Mononuclear cell (primary cell): ENCODE measurements around the gene GAREM1. TPM values are rescaled to one million over a fixed set of nuclear protein-coding genes. Genes with fewer than 3 reads are reported as not detected.
"Not testable (repeated sequence)": the region's sequence is repeated elsewhere in the genome, so short reads cannot be mapped to it uniquely, and the experiment has no call there.

Source experiments
- H3K27me3 ChIP-seq: 2 replicates; pipeline ENCODE4 v1.6.0; 2011; ENCODE audit warnings: low read length, control low read depth; ENCODE audit not compliant: insufficient read depth
- H3K4me1 ChIP-seq: 2 replicates; pipeline ENCODE4 v1.5.1; 2011; ENCODE audit warnings: mild to moderate bottlenecking, low read length, control low read depth; ENCODE audit not compliant: insufficient read depth
- H3K4me3 ChIP-seq: 2 replicates; pipeline ENCODE4 v1.5.1; 2011; ENCODE audit warnings: mild to moderate bottlenecking, low read length, moderate library complexity
- H3K9me3 ChIP-seq: 2 replicates; pipeline ENCODE4 v1.5.1; 2011; ENCODE audit warnings: low read depth, mild to moderate bottlenecking, control low read depth, low read length
- total RNA-seq: library from RNA; depleted of rRNA; stranded (reverse); fragments of >200 nt; gene quantifications from one replicate; pipeline ENCODE4 v1.2.3, GENCODE V29; 2012

GAREM1 gene
- under 0.01 TPM for total RNA-seq

DNA sequence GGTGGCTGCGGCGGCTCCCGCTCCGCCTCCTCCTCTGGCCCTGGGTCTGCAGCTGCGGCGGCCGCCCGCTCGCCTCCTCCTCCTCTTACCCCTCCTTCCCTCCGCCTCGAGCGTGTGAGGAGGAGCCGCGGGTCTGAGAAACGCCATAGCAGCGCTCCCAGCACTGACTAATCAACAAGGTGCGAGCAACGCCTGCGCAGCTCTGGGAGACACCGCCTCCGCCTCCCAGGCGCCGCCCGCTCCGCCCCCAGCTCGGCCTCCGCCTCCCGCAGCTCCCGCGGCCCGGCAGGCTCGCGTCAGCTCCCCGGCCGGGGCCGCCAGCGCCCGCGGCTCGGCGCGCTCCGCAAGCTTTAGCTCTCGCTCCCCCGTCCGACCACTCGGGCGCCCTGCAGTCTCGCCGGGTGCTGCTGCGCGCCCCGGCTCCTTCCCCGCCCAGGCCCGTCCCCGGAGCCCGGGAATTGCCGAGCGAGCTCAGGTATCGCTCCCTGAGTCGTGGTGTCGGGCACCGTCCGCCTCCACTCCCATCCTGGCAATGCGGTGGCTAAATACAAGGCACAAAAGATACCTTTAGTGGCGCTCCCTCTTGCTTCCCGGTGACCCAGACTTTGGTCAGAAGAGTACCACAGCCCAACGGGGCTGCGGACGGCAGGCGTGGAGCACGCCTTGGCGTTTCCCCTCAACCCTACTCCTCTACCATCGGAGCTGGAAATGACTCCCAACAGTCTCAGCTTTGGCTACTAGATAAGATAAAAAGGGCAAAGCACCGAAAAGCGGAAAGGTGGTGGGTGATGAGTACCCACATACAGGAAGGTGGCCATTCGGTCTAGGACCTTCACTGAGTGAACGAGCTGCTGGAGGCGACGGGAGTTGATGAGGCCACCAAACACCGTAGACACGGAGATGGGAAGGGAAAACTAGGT is at the start of gene GAREM1:
GAREM1 (minus strand) TSS at position 169 of the 920 bp plus-strand sequence. CDS start 454 bp downstream, outside the sequence.
- Histone ChIP-seq H3K4me1 (peaks cover 21% of the 10 kb centered on the region), H3K27me3 (peaks cover 65% of the 10 kb centered on the region), H3K4me3 (peak within 1 kb of the TSS; percentile 22), H3K9me3 (no peaks in the 10 kb centered on the region)

DNA sequence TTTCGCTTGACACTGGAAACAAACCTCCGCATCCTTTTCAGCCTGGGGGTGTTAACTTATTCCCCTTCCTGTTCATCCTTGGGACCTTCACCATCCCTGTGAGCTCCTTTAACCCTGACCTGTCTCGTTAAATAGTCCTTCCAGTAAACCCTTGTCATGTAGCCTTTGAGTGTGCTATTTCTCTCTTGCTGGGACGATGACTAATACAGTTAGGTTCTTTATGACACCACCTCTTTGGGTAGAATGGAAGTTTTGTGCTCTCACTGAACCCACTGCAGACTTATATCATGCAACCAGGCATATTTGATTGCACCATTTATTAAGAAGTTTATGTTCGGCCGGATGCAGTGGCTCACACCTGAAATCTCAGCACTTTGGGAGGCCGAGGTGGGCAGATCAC is 40.5 kb upstream of the GAREM1 start:
- H3K4me3 ChIP-seq = no peak overlapping the region
- H3K4me1 ChIP-seq = no peaks in the 10 kb centered on the region
- H3K9me3 ChIP-seq = no peaks in the 10 kb centered on the region
- no peaks in the 10 kb centered on the region for H3K27me3 ChIP-seq

DNA sequence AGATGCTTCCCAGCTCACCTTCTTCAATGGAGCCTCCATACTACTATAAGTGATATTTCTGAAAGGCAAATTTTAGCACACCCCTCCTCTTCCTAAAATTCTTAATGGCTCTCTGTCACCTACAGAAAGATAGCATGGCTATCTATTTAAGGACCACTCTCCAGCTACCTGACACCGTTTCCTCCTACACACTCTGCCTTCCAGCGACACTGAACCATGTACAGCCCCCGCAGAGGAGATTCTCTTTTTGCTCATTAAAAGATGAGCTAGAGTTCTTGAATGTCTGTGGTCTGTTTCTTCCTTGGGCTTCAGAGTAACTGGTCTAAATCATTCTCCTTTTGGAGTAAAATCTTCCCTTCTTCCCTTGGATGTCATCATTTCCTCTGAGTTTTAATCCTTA is 38.4 kb upstream of the GAREM1 start:
- H3K27me3 ChIP-seq = no peaks in the 10 kb centered on the region

DNA sequence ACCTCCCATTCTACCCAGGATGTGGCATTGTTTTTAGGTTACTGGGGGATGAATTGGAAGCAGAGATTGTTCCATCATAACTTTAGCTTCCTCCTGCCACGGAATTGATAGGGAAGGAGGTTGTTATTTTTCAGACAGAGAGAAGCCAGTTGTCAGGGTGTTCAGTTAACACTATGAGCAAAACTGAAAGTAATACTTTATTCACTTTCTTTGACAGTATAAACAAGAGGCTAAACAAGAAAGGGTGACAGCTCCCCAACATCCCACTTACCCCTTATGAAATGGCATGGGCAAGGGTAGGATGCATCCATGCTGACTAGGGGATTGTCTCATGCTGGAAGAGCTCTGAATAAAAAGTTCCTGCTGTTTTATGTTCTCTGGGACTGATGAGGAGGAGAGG is 36.4 kb upstream of the GAREM1 start:
- Histone ChIP-seq H3K4me3 (no peak overlapping the region), H3K27me3 (no peaks in the 10 kb centered on the region), H3K9me3 (no peaks in the 10 kb centered on the region), H3K4me1 (no peaks in the 10 kb centered on the region)

More for the DNA sequence above, 38.4 kb upstream of the GAREM1 start:
- Histone ChIP-seq H3K4me1 (no peaks in the 10 kb centered on the region), H3K4me3 (no peak overlapping the region), H3K9me3 (no peaks in the 10 kb centered on the region)

DNA sequence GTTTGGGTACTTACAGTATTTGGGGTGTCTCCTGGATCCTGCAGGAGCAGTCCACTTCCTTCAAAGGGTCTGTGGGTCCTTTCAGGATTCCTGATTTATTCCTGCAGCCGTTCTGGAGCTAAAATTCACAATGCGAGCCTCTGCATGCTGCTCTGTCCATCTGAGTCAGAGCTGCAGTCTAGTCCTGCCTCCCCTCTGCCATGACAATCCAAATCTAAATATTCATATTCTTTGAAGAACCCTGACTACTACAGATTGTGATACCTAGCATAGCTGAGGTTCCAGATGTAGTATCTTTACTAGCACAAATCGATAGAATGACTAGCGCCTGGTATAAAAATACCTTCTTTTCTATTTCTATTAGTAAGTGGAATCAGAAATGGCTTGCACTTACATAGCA is 31.3 kb upstream of the GAREM1 start:
- Histone ChIP-seq H3K4me1 (no peaks in the 10 kb centered on the region), H3K4me3 (no peak overlapping the region), H3K27me3 (no peaks in the 10 kb centered on the region), H3K9me3 (no peaks in the 10 kb centered on the region)

DNA sequence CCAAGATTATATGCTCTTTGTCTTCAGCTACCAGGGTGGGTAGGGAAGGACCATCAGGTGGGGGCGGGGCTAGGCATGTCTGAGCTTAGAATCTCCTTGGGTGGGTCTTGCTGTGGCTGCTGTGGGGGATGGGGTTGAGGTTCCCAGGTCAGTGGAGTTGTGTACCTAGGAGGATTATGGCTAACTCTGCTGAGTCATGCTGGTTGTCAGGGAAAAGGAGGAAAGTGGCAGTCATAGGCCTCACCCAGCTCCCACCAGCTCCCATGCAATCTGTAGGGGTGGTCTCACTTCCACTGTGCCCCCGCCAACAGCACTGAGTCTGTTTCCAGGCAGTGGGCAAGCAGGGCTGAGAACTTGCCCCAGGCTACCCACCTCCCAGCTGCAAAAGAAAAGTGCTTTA is 30.6 kb upstream of the GAREM1 start:
- not testable (repeated sequence) for H3K4me3 ChIP-seq, H3K27me3 ChIP-seq, H3K4me1 ChIP-seq, H3K9me3 ChIP-seq

DNA sequence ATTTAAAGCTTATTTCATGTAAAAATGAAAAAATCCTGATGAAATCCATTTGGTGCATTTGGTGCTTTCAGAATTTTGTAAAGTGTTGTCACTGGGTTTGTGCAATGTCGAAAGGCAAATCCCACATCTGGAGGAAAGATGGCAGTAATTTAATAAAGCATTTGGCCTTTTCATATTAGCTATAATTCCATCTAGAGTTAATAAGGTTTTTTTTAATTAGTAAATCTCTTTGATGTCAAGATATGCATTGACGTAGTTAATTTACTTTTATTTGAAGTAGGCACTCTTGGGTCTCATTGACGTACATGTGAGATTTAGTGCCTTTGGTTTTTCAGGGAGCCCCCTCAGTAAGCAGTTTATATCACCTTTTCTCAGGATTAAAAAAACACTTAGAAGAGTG is 12.3 kb upstream of the GAREM1 start:
- H3K9me3 ChIP-seq = no peaks in the 10 kb centered on the region
- no peaks in the 10 kb centered on the region for H3K4me1 ChIP-seq
- H3K4me3 ChIP-seq = no peak overlapping the region
- H3K27me3 ChIP-seq = peaks cover 7% of the 10 kb centered on the region

DNA sequence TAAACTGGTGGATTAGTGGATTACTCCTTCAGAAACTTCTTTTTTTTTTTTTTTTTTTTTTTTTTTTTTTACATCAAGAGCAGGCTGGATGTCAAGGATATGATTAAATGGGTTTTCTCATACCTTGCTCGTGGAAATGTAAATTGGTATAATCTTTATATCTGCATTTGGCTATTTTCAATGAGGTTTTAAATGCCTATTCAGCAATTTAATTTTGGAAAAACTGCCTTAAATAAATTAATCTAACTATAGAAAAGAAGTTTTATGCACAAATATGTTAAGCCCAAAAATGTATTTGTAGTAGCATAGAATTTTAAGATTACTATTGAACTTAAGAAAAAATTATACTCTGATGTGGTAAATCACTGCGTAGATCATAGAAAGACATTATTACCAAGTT is 11.4 kb upstream of the GAREM1 start:
- no peak overlapping the region for H3K4me3 ChIP-seq
- no peaks in the 10 kb centered on the region for H3K9me3 ChIP-seq

DNA sequence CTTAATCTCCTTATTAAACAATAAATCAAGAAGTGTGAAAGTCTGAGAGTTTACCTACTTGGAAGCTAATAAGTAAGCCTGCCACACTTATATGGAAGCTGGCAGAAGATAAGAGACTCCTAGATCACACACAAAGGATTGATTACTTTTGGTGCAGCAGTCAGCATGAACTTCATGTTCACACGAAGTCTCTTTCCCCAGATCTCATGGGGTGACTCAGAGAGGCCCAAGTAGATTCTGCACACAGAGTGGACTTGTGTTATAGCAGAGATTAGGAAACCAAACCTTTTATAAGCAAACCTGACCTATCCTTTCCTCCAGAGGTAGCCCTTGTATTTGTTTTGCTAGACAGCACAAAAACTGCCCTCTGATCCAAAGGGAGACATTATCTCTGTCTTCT is 9.9 kb upstream of the GAREM1 start:
- Histone ChIP-seq H3K9me3 (no peaks in the 10 kb centered on the region), H3K4me3 (no peak overlapping the region), H3K4me1 (no peaks in the 10 kb centered on the region), H3K27me3 (peaks cover 7% of the 10 kb centered on the region)

More for the DNA sequence above, 11.4 kb upstream of the GAREM1 start:
- peaks cover 7% of the 10 kb centered on the region for H3K27me3 ChIP-seq
- H3K4me1 ChIP-seq = no peaks in the 10 kb centered on the region

DNA sequence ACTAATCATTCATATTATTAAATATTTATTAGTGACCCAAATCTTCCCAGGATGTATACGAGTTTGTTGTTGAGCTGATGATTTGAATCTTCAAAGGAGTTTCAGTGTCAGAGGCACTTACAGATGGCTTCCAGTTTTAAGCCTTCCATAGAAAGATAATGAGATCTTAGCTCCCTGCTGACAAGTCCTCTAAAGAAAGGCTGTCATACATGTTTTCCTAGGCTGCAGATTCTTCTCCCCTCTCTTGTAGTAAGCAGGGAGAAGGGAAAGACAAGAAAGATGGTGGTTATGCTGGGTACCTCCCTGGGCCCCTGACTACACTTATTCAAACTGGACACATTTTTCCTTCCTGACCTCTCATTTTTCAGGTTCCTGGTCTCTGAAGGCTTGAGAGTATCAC is 8.1 kb upstream of the GAREM1 start:
- no peaks in the 10 kb centered on the region for H3K4me1 ChIP-seq
- no peaks in the 10 kb centered on the region for H3K9me3 ChIP-seq
- no peak overlapping the region for H3K4me3 ChIP-seq
- peaks cover 8% of the 10 kb centered on the region for H3K27me3 ChIP-seq

DNA sequence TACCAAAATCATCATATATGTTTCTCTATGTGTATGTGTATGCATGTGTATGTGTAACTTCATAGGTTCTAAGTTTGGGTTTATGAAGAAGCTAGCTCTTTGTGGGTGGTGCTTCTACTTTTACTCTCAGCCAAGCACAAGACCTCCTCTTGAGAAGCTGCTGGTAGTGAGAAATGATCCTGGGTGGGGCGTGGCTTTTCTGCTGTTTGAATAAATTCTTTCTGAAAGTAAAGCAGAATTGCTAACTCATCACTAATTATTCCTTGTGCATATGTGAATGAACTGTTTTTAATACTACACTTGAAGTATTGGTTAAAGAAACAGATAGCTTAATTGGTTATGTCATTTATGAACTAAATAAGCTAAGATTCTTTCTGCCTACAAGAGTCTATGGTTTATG is 7.6 kb upstream of the GAREM1 start:
- Histone ChIP-seq H3K4me3 (no peak overlapping the region), H3K27me3 (peaks cover 9% of the 10 kb centered on the region), H3K9me3 (no peaks in the 10 kb centered on the region), H3K4me1 (no peaks in the 10 kb centered on the region)

DNA sequence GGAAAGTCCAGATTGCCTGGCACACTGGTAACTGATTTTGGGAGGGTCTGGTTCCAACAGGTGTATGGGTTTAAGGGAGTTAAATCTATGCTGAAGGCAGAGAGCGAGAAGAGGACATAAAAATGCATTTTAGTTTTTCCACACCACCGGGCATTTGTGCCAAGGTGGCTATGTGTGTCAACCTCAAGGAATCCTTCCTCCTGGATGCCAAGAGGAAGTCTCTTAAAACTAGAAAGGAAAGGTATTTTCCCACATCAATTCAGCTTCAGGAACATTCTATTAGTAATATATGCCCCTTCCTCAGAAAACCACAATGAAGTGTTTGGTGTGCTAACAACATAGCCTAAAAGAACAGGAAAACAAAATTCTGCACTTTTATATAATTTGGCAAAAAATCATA is 5.4 kb upstream of the GAREM1 start:
- H3K4me1 ChIP-seq = peaks cover 6% of the 10 kb centered on the region
- peaks cover 31% of the 10 kb centered on the region for H3K27me3 ChIP-seq
- no peaks in the 10 kb centered on the region for H3K9me3 ChIP-seq
- no peak overlapping the region for H3K4me3 ChIP-seq

DNA sequence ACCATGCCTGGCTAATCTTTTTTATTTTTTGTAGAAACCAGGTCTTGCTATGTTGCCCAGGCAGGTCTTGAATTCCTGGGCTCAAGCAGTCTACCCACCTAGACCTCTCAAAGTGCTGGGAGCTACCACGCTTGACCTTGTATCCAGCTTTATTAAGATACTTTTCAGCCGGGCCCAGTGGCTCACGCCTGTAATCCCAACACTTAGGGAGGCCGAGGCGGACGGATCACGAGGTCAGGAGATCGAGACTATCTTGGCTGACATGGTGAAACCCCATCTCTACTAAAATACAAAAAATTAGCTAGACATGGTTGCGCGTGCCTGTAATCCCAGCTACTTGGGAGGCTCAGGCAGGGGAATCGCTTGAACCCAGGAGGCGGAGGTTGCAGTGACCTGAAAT is 4.4 kb upstream of the GAREM1 start:
- H3K4me3 ChIP-seq, H3K4me1 ChIP-seq, H3K9me3 ChIP-seq: not testable (repeated sequence)
- peaks cover 33% of the 10 kb centered on the region for H3K27me3 ChIP-seq

DNA sequence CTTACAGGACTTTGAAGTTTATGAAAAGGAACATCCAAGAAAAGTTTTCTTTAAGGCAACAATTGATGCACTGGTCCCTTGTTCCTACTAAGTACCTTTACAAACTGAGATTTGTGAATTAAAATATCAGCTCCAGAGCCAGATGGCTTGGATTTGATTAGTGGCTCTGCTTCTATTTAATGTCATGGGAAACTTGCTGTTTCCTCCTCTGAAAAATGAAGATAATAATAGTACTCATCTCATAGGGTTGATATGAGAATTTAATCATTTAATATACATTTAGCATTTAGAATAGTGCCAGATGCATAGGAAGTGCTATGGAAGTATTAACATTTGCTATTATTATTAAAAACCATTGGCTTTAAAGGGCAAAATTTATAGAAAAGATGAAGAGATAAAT is 2.6 kb upstream of the GAREM1 start:
- no peak overlapping the region for H3K4me3 ChIP-seq
- peaks cover 46% of the 10 kb centered on the region for H3K27me3 ChIP-seq
- H3K9me3 ChIP-seq = no peaks in the 10 kb centered on the region
- peaks cover 21% of the 10 kb centered on the region for H3K4me1 ChIP-seq

DNA sequence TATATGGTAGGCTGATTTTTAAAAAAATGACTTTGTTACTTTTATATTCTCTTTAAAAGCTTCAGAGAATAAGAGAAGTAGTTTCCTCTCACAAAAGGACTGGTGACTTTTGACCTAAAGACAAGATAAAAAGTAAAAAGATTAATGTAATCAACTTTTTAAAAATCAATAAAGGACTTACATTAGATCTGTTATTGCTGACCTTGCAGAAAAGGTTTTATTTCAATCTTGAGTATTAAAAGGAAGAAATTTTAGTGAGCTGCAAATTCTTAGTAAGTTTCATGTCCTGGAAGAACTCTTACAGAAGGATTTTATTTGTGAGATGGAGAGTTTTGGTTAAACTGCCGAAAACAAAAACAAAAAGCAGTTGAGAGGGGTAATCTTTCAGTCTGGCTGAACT is 2.2 kb upstream of the GAREM1 start:
- H3K4me1 ChIP-seq = peaks cover 21% of the 10 kb centered on the region
- peaks cover 51% of the 10 kb centered on the region for H3K27me3 ChIP-seq
- H3K4me3 ChIP-seq = no peak overlapping the region
- no peaks in the 10 kb centered on the region for H3K9me3 ChIP-seq

DNA sequence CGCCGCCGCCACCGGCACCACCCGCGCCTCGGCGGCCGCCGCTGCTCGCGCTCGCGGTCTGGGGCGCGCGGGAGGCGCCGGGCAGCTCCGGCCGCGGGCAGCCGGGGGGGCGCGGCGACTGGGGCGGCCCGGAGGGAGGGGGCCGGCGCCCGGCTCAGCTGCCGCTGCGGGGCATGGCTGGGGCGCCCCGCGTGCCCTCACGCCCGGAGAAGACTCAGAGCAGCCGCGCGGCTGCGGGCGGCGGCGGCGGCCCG is 295 bp downstream of the GAREM1 start:
- Histone ChIP-seq H3K9me3 (no peaks in the 10 kb centered on the region), H3K4me3 (peak overlapping the region; percentile 22), H3K4me1 (peaks cover 21% of the 10 kb centered on the region), H3K27me3 (peaks cover 65% of the 10 kb centered on the region)
